Liver (tissue), 9 donors: ENCODE measurements around the gene CACNA1A. TPM values are rescaled to one million over a fixed set of nuclear protein-coding genes. Genes with fewer than 3 reads are reported as not detected.

ENCODE experiments used
- DNase-seq: peaks from one replicate; pipeline ENCODE4 v3.0.0-alpha.2; 2017; ENCODE audit warnings: low spot score
- H3K27ac ChIP-seq, 2 donors: one replicate each; pipeline ENCODE4 v1.7.0; 2013; ENCODE audit warnings: inconsistent platforms in 2 of 2, low read length in 2 of 2, control low read depth in 1 of 2, low read depth in 1 of 2, mild to moderate bottlenecking in 1 of 2
- H3K27me3 ChIP-seq, 4 donors: one replicate each; pipeline versions ENCODE4 v1.6.1 to v1.7.0; 2013; ENCODE audit warnings: low read length in 3 of 4, inconsistent platforms in 1 of 4, mild to moderate bottlenecking in 1 of 4, moderate library complexity in 1 of 4; ENCODE audit not compliant: control insufficient read depth in 4 of 4, insufficient read depth in 4 of 4
- H3K36me3 ChIP-seq, 4 donors: one replicate each; pipeline versions ENCODE4 v1.6.1 to v1.7.0; 2013; ENCODE audit warnings: low read length in 3 of 4, mild to moderate bottlenecking in 3 of 4, low read depth in 1 of 4, moderate library complexity in 1 of 4; ENCODE audit not compliant: control insufficient read depth in 4 of 4, insufficient read depth in 3 of 4
- H3K4me1 ChIP-seq, 4 donors: one replicate each; pipeline versions ENCODE4 v1.6.1 to v1.7.0; 2013; ENCODE audit warnings: low read length in 3 of 4, mild to moderate bottlenecking in 3 of 4, moderate library complexity in 1 of 4; ENCODE audit not compliant: control insufficient read depth in 4 of 4, insufficient read depth in 4 of 4
- H3K4me3 ChIP-seq, 3 donors: one replicate each; pipeline versions ENCODE4 v1.6.1 to v1.7.0; 2013; ENCODE audit warnings: low read length in 3 of 3, control low read depth in 1 of 3, low read depth in 1 of 3, mild to moderate bottlenecking in 1 of 3
- H3K9ac ChIP-seq, 2 donors: one replicate each; pipeline ENCODE4 v1.7.0; 2013; ENCODE audit warnings: low read length in 2 of 2, mild to moderate bottlenecking in 2 of 2, moderate library complexity in 2 of 2, control low read depth in 1 of 2, low read depth in 1 of 2
- H3K9me3 ChIP-seq, 4 donors: one replicate each; pipeline versions ENCODE4 v1.6.1 to v1.7.0; 2013; ENCODE audit warnings: low read length in 3 of 4; ENCODE audit not compliant: control insufficient read depth in 4 of 4
- EGR1 ChIP-seq, 2 donors: IDR thresholded peaks; 2 replicates each; pipeline ENCODE4 v1.6.1; 2016 to 2018; ENCODE audit warnings: antibody characterized with exemption in 2 of 2, low read depth in 2 of 2
- FOXA1 ChIP-seq: IDR thresholded peaks from 2 replicates; pipeline ENCODE4 v1.6.1; 2016; ENCODE audit warnings: antibody characterized with exemption
- FOXA2 ChIP-seq: IDR thresholded peaks from 2 replicates; pipeline ENCODE4 v1.6.1; 2016; ENCODE audit warnings: antibody characterized with exemption
- GABPA ChIP-seq, 2 donors: IDR thresholded peaks in 1 of 2; conservative IDR thresholded peaks in 1 of 2; 2 replicates each; pipeline ENCODE4 v1.6.1; 2016; ENCODE audit warnings: antibody characterized with exemption in 2 of 2, mild to moderate bottlenecking in 1 of 2, moderate library complexity in 1 of 2
- HNF4A ChIP-seq, 2 donors: conservative IDR thresholded peaks; 2 replicates each; pipeline ENCODE4 v1.6.1; 2016; ENCODE audit warnings: antibody characterized with exemption in 2 of 2, mild to moderate bottlenecking in 2 of 2
- HNF4G ChIP-seq: IDR thresholded peaks from 2 replicates; pipeline ENCODE4 v1.6.1; 2016; ENCODE audit warnings: antibody characterized with exemption
- JUND ChIP-seq, 2 donors: IDR thresholded peaks; 2 replicates each; pipeline ENCODE4 v1.6.1; 2016; ENCODE audit warnings: antibody characterized with exemption in 2 of 2
- MAX ChIP-seq: IDR thresholded peaks from 2 replicates; pipeline ENCODE4 v1.6.1; 2016; ENCODE audit warnings: antibody characterized with exemption
- NR2F2 ChIP-seq: IDR thresholded peaks from 2 replicates; pipeline ENCODE4 v1.6.1; 2016; ENCODE audit warnings: antibody characterized with exemption
- RAD21 ChIP-seq, 2 donors: IDR thresholded peaks; 2 replicates each; pipeline ENCODE4 v1.6.1; 2016; ENCODE audit warnings: antibody characterized with exemption in 2 of 2, mild to moderate bottlenecking in 2 of 2
- REST ChIP-seq: IDR thresholded peaks from 2 replicates; pipeline ENCODE4 v1.6.1; 2016; ENCODE audit warnings: antibody characterized with exemption, mild to moderate bottlenecking
- RXRA ChIP-seq, 2 donors: IDR thresholded peaks; 2 replicates each; pipeline ENCODE4 v1.6.1; 2017 to 2018; ENCODE audit warnings: antibody characterized with exemption in 2 of 2, mild to moderate bottlenecking in 1 of 2
- SP1 ChIP-seq: IDR thresholded peaks from 2 replicates; pipeline ENCODE4 v1.6.1; 2018; ENCODE audit warnings: antibody characterized with exemption, mild to moderate bottlenecking
- TAF1 ChIP-seq: conservative IDR thresholded peaks from 2 replicates; pipeline ENCODE4 v1.6.1; 2016; ENCODE audit warnings: antibody characterized with exemption, mild to moderate bottlenecking
- YY1 ChIP-seq: IDR thresholded peaks from 2 replicates; pipeline ENCODE4 v1.6.1; 2016; ENCODE audit warnings: antibody characterized with exemption, mild to moderate bottlenecking
- WGBS: extraction: QIAGEN DNeasy Blood & Tissue Kit; methylation state at CpG from one replicate; pipeline ENCODE4 v1.1.7; 2013; 5-methylcytosine and 5-hydroxymethylcytosine counted together
- polyA plus RNA-seq, 2 donors: library from polyadenylated mRNA; stranded (reverse) in 1 of 2; unstranded in 1 of 2; fragments of 200-250 nt in 1 of 2; fragments of >200 nt in 1 of 2; fragmentation: Nextera tagmentation in 1 of 2; extraction: Ambion mirVana in 1 of 2; gene quantifications; one replicate each; pipeline versions ENCODE4 v1.2.1 to v1.2.3, GENCODE V29; 2013 to 2015
- total RNA-seq, 2 donors: library from RNA; depleted of rRNA; stranded (reverse); fragments of >200 nt; gene quantifications; one replicate each; pipeline ENCODE4 v1.2.3, GENCODE V29; 2014
- TF ChIP-seq, protein P1 (sequence below): IDR thresholded peaks from 2 replicates; pipeline ENCODE4 v1.6.1; 2016; ENCODE audit warnings: antibody characterized with exemption
- TF ChIP-seq, protein P2 (sequence below): fragments of 150-350 bp; IDR thresholded peaks from 2 replicates; pipeline ENCODE4 v1.5.1; 2017; ENCODE audit warnings: improper control_type of control experiment, low read depth, low read length; ENCODE audit not compliant: missing input control
- TF ChIP-seq, protein P3 (sequence below): IDR thresholded peaks from 2 replicates; pipeline ENCODE4 v1.6.1; 2016; ENCODE audit warnings: antibody characterized with exemption
- donor health status: healthy.
- donor health status: healthy.
- donor health status: healthy.
- donor health status: healthy.
- donor health status: healthy.

CACNA1A gene
- total and polyA plus RNA-seq, 4 donors = 0.09 to 0.17 (median 0.17) TPM; not detected in 1

DNA sequence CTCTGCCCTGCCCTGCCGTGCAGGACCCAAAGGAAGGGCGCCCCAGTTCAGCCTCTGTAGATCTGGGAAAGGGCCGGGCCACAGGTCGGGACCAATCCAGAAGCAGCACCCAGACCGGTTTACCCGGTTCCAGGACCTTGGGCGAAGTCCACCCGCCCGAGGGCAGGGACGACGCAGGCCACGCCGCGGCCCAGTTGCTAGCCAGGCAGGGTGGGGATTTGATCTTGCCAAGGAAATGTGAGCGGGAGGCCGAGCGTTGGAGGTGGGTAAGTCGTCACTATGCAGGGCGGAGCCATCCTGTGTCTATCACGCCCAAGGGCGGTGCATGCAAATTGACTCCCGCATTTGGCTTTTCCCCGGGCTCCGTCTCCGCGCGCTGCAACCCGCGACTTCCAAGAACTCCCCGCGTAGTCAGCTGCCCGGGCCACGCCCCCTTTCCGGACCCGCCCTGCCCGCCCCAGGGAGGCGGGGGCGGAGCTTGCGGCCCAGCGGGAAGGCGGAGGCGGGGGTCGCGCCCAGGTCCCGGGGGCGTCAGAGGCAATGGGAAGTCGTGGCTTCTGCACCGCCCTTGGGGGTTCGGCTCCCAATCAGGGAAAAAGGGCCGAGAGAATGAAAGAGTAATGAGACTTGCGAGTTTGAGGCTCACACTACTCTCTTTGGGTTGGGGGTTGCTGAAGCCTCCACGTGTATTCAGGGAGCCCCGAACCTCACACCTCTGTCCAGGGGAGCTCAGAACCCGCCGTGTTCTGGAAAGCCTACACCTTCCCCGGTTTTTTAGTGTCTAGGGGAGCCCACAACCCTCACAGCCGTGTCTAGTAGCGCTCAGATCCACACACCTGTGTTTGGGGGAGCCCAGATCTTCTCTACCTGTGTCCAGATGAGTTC is 343.3 kb downstream of the CACNA1A start:
- H3K9ac ChIP-seq = peak overlapping the region; percentile 47 to 87
- WGBS = 4% methylated on average over 58 of the region's 58 CpGs
- TF ChIP-seq EGR1 (IDR thresholded peaks at IDR 0.05; ENCODE audit: low read depth in 2 of 2) (peak; percentile 74 to 92), JUND (IDR thresholded peaks at IDR 0.05) (peak; percentile 80 to 84), YY1 (peak; percentile 93), NR2F2 (peak; percentile 83), FOXA2 (peak; percentile 73), REST (peak; percentile 94), GABPA (IDR thresholded peaks at IDR 0.05 in 1 of 2, conservative IDR thresholded peaks at IDR 0.05 in 1 of 2) (peak in 1 of 2 donors; percentile 75), HNF4G (peak; percentile 98), HNF4A (conservative IDR thresholded peaks at IDR 0.05) (peak; percentile 99 to 100), RAD21 (IDR thresholded peaks at IDR 0.05) (peak; percentile 50 to 70), MAX (peak; percentile 95), FOXA1 (peak; percentile 83), TAF1 (peak; percentile 83), RXRA (IDR thresholded peaks at IDR 0.05) (peak; percentile 99 to 100), SP1 (peak; percentile 100)
- TF ChIP-seq, protein P1, sequence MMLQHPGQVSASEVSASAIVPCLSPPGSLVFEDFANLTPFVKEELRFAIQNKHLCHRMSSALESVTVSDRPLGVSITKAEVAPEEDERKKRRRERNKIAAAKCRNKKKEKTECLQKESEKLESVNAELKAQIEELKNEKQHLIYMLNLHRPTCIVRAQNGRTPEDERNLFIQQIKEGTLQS = peak; percentile 55
- TF ChIP-seq, protein P2, sequence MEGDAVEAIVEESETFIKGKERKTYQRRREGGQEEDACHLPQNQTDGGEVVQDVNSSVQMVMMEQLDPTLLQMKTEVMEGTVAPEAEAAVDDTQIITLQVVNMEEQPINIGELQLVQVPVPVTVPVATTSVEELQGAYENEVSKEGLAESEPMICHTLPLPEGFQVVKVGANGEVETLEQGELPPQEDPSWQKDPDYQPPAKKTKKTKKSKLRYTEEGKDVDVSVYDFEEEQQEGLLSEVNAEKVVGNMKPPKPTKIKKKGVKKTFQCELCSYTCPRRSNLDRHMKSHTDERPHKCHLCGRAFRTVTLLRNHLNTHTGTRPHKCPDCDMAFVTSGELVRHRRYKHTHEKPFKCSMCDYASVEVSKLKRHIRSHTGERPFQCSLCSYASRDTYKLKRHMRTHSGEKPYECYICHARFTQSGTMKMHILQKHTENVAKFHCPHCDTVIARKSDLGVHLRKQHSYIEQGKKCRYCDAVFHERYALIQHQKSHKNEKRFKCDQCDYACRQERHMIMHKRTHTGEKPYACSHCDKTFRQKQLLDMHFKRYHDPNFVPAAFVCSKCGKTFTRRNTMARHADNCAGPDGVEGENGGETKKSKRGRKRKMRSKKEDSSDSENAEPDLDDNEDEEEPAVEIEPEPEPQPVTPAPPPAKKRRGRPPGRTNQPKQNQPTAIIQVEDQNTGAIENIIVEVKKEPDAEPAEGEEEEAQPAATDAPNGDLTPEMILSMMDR = no peak
- TF ChIP-seq, protein P3, sequence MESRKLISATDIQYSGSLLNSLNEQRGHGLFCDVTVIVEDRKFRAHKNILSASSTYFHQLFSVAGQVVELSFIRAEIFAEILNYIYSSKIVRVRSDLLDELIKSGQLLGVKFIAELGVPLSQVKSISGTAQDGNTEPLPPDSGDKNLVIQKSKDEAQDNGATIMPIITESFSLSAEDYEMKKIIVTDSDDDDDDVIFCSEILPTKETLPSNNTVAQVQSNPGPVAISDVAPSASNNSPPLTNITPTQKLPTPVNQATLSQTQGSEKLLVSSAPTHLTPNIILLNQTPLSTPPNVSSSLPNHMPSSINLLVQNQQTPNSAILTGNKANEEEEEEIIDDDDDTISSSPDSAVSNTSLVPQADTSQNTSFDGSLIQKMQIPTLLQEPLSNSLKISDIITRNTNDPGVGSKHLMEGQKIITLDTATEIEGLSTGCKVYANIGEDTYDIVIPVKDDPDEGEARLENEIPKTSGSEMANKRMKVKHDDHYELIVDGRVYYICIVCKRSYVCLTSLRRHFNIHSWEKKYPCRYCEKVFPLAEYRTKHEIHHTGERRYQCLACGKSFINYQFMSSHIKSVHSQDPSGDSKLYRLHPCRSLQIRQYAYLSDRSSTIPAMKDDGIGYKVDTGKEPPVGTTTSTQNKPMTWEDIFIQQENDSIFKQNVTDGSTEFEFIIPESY = peak; percentile 96
- no peaks in the 10 kb centered on the region for H3K27me3 ChIP-seq
- H3K4me1 ChIP-seq = peaks cover 9 to 45% (median 20%) of the 10 kb centered on the region in 4 donors
- H3K27ac ChIP-seq = peak overlapping the region; percentile 87 to 94
- DNase-seq = peak; percentile 92
- H3K9me3 ChIP-seq = no peaks in the 10 kb centered on the region
- H3K36me3 ChIP-seq = no peaks in the 10 kb centered on the region
- H3K4me3 ChIP-seq = peak overlapping the region; percentile 29 to 79 (median 53)
